Osteocyte (in vitro differentiated cells): ENCODE results near the gene PSORS1C1. TPM values are rescaled to one million over a fixed set of nuclear protein-coding genes. Genes with fewer than 3 reads are reported as not detected.

Experiments used
- DNase-seq: peaks from one replicate; pipeline ENCODE4 v3.0.0; 2021; ENCODE audit warnings: mixed read lengths; ENCODE audit not compliant: unreplicated experiment; ENCODE audit errors: extremely low spot score
- H3K27ac Mint-ChIP-seq: one replicate; pipeline ENCODE4 v1.8.0; 2021; ENCODE audit warnings: mild to moderate bottlenecking, mixed read lengths; ENCODE audit not compliant: unreplicated experiment
- H3K27me3 Mint-ChIP-seq: one replicate; pipeline ENCODE4 v1.8.0; 2021; ENCODE audit warnings: mixed read lengths; ENCODE audit not compliant: unreplicated experiment
- H3K36me3 Mint-ChIP-seq: one replicate; pipeline ENCODE4 v1.8.0; 2021; ENCODE audit warnings: mixed read lengths; ENCODE audit not compliant: unreplicated experiment
- H3K4me1 Mint-ChIP-seq: one replicate; pipeline ENCODE4 v1.8.0; 2021; ENCODE audit warnings: mixed read lengths; ENCODE audit not compliant: unreplicated experiment
- H3K4me3 Mint-ChIP-seq: one replicate; pipeline ENCODE4 v1.8.0; 2021; ENCODE audit warnings: mild to moderate bottlenecking, moderate library complexity, mixed read lengths; ENCODE audit not compliant: unreplicated experiment
- H3K9me3 Mint-ChIP-seq: one replicate; pipeline ENCODE4 v1.8.0; 2021; ENCODE audit warnings: mixed read lengths; ENCODE audit not compliant: unreplicated experiment
- total RNA-seq: library from RNA; stranded (reverse); gene quantifications from 2 replicates; pipeline ENCODE4 v1.2.1, GENCODE V29; 2021
- TF ChIP-seq, protein P1 (sequence below): fragments of 200-600 bp; sonication (generic); IDR thresholded peaks from 2 replicates; pipeline ENCODE4 v1.5.0; 2021; ENCODE audit warnings: antibody characterized with exemption, mild to moderate bottlenecking, moderate library complexity

The PSORS1C1 gene
- total RNA-seq, 1 donor from 2014 or later = 3.2 TPM

DNA sequence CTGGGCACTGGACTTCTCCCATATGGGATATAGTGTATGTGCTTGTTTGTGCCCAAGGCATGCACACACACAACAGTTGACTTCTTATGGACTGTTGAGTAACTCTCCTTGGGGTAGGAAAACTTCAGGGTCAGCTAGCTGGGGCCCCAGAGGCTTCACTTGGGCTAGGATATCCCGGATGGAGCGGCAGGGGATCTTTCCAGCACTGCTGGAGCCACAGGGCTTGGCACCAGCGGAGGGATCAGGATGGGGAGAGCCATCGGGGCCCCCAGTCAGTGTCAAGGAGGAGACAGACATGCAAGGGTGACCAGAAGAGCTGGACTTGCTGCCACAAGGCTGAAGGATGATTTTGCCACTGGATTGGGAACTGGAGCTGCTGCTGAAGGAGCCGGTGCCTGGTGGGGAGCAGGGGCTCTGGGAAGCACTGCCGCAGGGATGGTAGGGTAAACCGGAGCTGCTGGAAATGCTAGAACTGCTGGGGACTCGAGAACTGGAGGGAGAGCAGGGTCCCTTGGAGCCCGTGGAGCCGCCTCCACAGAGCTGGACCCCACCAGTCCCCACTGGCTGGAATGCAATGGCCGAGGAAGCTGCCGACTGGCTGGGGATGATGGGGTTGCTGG is 1.5 kb downstream of the PSORS1C1 start:
- Mint-ChIP-seq H3K27me3 (no peaks in the 10 kb centered on the region), H3K27ac (peak overlapping the region; percentile 52), H3K36me3 (no peaks in the 10 kb centered on the region), H3K4me3 (no peak overlapping the region), H3K4me1 (peaks cover 34% of the 10 kb centered on the region), H3K9me3 (no peaks in the 10 kb centered on the region)
- TF ChIP-seq, protein P1, sequence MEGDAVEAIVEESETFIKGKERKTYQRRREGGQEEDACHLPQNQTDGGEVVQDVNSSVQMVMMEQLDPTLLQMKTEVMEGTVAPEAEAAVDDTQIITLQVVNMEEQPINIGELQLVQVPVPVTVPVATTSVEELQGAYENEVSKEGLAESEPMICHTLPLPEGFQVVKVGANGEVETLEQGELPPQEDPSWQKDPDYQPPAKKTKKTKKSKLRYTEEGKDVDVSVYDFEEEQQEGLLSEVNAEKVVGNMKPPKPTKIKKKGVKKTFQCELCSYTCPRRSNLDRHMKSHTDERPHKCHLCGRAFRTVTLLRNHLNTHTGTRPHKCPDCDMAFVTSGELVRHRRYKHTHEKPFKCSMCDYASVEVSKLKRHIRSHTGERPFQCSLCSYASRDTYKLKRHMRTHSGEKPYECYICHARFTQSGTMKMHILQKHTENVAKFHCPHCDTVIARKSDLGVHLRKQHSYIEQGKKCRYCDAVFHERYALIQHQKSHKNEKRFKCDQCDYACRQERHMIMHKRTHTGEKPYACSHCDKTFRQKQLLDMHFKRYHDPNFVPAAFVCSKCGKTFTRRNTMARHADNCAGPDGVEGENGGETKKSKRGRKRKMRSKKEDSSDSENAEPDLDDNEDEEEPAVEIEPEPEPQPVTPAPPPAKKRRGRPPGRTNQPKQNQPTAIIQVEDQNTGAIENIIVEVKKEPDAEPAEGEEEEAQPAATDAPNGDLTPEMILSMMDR = no peak
- no peak for DNase-seq

DNA sequence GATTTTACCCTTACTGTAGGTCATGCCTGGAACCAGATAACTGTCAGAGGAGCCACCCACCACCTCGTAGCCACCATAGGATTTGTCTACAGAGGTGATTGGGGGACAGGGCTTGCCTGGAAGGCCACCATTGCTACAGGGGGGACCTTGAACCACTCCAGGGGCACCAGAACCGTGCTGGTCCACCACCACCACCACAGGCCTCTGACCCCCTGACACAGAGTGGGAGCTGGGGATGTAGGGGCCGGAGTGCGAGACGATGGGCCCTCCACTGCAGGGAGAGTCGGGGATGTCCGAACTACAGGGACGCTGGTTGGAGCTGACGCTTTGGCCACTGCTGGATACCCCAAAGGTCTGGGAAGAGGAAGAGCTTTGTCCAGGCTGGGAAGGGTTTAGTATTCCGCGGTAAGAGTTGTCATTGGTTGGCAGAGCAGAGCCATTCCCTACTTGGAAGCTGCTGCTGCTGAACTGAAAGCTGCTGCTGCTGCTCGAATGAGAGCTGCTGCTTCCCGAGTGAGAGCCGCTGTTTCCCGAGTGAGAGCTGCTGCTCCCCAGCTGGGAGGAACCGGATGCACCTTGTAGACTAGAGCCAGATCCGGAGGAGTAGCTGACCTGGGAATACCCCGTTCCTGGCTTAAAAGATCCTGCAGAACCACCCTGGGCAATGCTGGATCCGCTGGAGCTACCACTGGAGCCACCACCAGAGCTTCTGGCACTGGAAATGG is 2.2 kb downstream of the PSORS1C1 start:
- Mint-ChIP-seq H3K27ac (no peak overlapping the region), H3K4me3 (no peak overlapping the region), H3K27me3 (no peaks in the 10 kb centered on the region), H3K36me3 (no peaks in the 10 kb centered on the region), H3K4me1 (peaks cover 34% of the 10 kb centered on the region), H3K9me3 (no peaks in the 10 kb centered on the region)
- DNase-seq = no peak
- TF ChIP-seq, protein P1 = no peak

DNA sequence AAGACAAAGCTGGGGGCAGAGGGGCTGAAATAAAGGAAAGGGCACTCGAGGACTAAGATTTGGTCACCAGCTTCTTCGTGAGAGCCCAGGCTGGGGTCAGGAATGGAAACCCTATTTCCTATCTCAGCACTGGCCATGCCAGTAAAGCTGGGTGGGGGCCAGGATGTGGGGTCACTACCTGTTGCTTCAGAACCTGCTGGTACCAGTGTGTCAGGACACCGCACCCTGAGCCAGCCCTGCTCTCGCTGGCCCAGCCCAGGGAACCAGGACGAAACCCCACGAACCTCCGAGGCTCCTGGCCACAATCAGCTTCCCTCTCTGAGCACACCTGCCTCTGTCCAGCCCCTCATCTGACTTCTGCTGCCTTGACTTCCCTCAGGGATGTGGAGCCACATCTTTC is 3.6 kb downstream of the PSORS1C1 start:
- Mint-ChIP-seq H3K9me3 (no peaks in the 10 kb centered on the region), H3K36me3 (no peaks in the 10 kb centered on the region), H3K27me3 (no peaks in the 10 kb centered on the region), H3K4me1 (peaks cover 39% of the 10 kb centered on the region), H3K4me3 (no peak overlapping the region), H3K27ac (no peak overlapping the region)
- DNase-seq = no peak
- TF ChIP-seq, protein P1 = no peak

DNA sequence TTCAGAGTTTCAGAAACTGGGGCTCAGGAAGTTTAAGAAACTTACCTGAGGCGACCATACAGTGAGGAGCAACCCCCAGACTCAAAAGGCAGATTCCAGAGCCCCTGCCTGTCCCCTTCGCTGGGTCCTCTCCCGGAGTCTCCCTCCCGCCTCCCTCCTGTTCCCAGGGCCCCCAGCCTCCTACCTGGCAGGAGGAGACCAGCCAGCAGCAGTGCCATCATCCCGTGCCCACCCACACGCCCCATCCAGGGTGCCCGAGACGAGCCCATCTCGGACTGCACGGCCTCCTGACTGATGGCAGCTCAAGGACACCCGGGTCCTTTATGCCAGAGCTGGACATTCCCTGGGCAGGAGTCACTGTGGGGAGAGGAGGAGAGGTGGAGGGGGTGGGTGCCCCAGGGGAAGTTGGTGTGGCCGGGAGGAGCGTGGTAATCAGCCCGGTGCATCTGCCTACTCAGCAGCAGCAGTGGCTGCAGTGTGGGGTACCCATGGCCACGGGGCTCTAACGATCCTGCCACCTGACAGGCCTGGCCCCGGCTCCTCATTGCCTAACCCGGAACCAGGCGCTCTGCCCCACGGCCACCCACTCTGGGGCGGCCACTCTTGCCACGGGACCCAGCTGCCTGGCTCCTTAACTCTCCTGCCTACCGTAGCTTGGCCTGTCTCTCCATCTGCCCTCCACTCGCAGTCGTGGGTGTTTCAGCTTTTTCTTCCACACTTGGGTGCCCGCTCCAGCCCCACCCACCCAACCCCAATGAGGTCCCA is 5.7 kb downstream of the PSORS1C1 start, which contains the start of gene CDSN:
TSS of gene CDSN (minus strand) at position 296 of the 765 bp plus-strand sequence. CDS start at position 269, 27 bp downstream.
- Mint-ChIP-seq H3K9me3 (no peaks in the 10 kb centered on the region), H3K27me3 (no peaks in the 10 kb centered on the region), H3K36me3 (no peaks in the 10 kb centered on the region), H3K4me1 (peaks cover 27% of the 10 kb centered on the region), H3K27ac (no peak within 1 kb of the TSS), H3K4me3 (no peak within 1 kb of the TSS)
- DNase-seq = no peak
- TF ChIP-seq, protein P1 = no peak
